ENCODE results near the gene INSM2.
A peak's percentile ranks its signal among the peaks of the same experiment; 100 is the strongest.

The INSM2 gene

GRCh38 chr14:35533357-35534207 lies at the start of gene INSM2:
Gene INSM2 (plus strand): TSS chr14:35534164. CDS start chr14:35534253, 89 bp downstream.
- DNase-seq (ENCODE audit: low read depth) = peak; percentile 65

GRCh38 chr14:35492569-35493014 lies 41.4 kb upstream of the INSM2 start:
- no peak for DNase-seq (ENCODE audit: low read depth)

GRCh38 chr14:35495278-35495677 lies 38.7 kb upstream of the INSM2 start:
- DNase-seq (ENCODE audit: low read depth) = no peak

GRCh38 chr14:35499180-35499579 lies 34.8 kb upstream of the INSM2 start:
- no peak for DNase-seq (ENCODE audit: low read depth)

- no peak for DNase-seq (ENCODE audit: low read depth)
Measured at GRCh38 chr14:35503646-35504045, 30.3 kb upstream of the INSM2 start.

- DNase-seq (ENCODE audit: low read depth) = no peak
Measured at GRCh38 chr14:35504260-35504659, 29.7 kb upstream of the INSM2 start.

- no peak for DNase-seq (ENCODE audit: low read depth)
Measured at GRCh38 chr14:35506461-35506860, 27.5 kb upstream of the INSM2 start.

GRCh38 chr14:35506927-35507326 lies 27.0 kb upstream of the INSM2 start:
- no peak for DNase-seq (ENCODE audit: low read depth)

- DNase-seq (ENCODE audit: low read depth) = no peak
Measured at GRCh38 chr14:35509846-35510245, 24.1 kb upstream of the INSM2 start.

GRCh38 chr14:35512765-35513164 lies 21.2 kb upstream of the INSM2 start:
- no peak for DNase-seq (ENCODE audit: low read depth)

- no peak for DNase-seq (ENCODE audit: low read depth)
Measured at GRCh38 chr14:35515916-35516315, 18.0 kb upstream of the INSM2 start.

- DNase-seq (ENCODE audit: low read depth) = no peak
Measured at GRCh38 chr14:35519986-35520385, 14.0 kb upstream of the INSM2 start.

- DNase-seq (ENCODE audit: low read depth) = no peak
Measured at GRCh38 chr14:35525695-35526094, 8.3 kb upstream of the INSM2 start.

GRCh38 chr14:35526962-35527361 lies 7.0 kb upstream of the INSM2 start:
- DNase-seq (ENCODE audit: low read depth) = no peak

GRCh38 chr14:35531960-35532747 lies 1.8 kb upstream of the INSM2 start:
- no peak for DNase-seq (ENCODE audit: low read depth)

- DNase-seq (ENCODE audit: low read depth) = no peak
Measured at GRCh38 chr14:35532783-35533356, 1.1 kb upstream of the INSM2 start.

GRCh38 chr14:35534208-35534872 lies 376 bp downstream of the INSM2 start:
- DNase-seq (ENCODE audit: low read depth) = no peak

GRCh38 chr14:35534873-35535482 lies 1.0 kb downstream of the INSM2 start:
- peak; percentile 50 for DNase-seq (ENCODE audit: low read depth)

- no peak for DNase-seq (ENCODE audit: low read depth)
Measured at GRCh38 chr14:35535483-35536112, 1.6 kb downstream of the INSM2 start.

GRCh38 chr14:35539969-35540368 lies 6.0 kb downstream of the INSM2 start:
- no peak for DNase-seq (ENCODE audit: low read depth)

GRCh38 chr14:35543006-35543405 lies 9.0 kb downstream of the INSM2 start:
- no peak for DNase-seq (ENCODE audit: low read depth)

Data from activated T-cell treated with anti-CD3 and anti-CD28 coated beads for 24 hours (primary cell).